Aorta (tissue), 5 donors: ENCODE measurements around the gene MYLK4. TPM values are rescaled to one million over a fixed set of nuclear protein-coding genes. Genes with fewer than 3 reads are reported as not detected.

Experiments
- ATAC-seq: fragments of 200-7000 bp; cut with Tn5 transposase; one replicate; pipeline ENCODE4 v1.9.1; 2022; ENCODE audit warnings: moderate library complexity; ENCODE audit not compliant: low FRiP score
- DNase-seq, 2 donors: peaks; one replicate each; pipeline ENCODE4 v3.0.0-alpha.2; 2020
- H3K27ac ChIP-seq, 2 donors: one replicate each; pipeline ENCODE4 v1.5.1; 2013; ENCODE audit warnings: low read length in 2 of 2, mild to moderate bottlenecking in 2 of 2, moderate library complexity in 2 of 2, control low read depth in 1 of 2, inconsistent platforms in 1 of 2, low read depth in 1 of 2
- H3K27me3 ChIP-seq, 2 donors: one replicate each; pipeline ENCODE4 v1.6.1; 2013; ENCODE audit warnings: control low read depth in 1 of 2, low read length in 1 of 2, mild to moderate bottlenecking in 1 of 2, moderate library complexity in 1 of 2; ENCODE audit not compliant: insufficient read depth in 2 of 2, control insufficient read depth in 1 of 2
- H3K36me3 ChIP-seq, 2 donors: one replicate each; pipeline ENCODE4 v1.6.1; 2013; ENCODE audit warnings: control low read depth in 1 of 2, low read length in 1 of 2, mild to moderate bottlenecking in 1 of 2; ENCODE audit not compliant: insufficient read depth in 2 of 2, control insufficient read depth in 1 of 2
- H3K4me1 ChIP-seq, 2 donors: one replicate each; pipeline ENCODE4 v1.6.1; 2013; ENCODE audit warnings: low read length in 2 of 2, control low read depth in 1 of 2, mild to moderate bottlenecking in 1 of 2, moderate library complexity in 1 of 2; ENCODE audit not compliant: insufficient read depth in 2 of 2, control insufficient read depth in 1 of 2
- H3K4me3 ChIP-seq, 2 donors: one replicate each; pipeline ENCODE4 v1.5.1; 2013; ENCODE audit warnings: low read length in 2 of 2, control low read depth in 1 of 2, mild to moderate bottlenecking in 1 of 2
- H3K9me3 ChIP-seq: one replicate; pipeline ENCODE4 v1.6.1; 2013; ENCODE audit warnings: mild to moderate bottlenecking, low read length; ENCODE audit not compliant: control insufficient read depth
- whole genome bisulfite sequencing, 2 donors: extraction: QIAGEN DNeasy Blood & Tissue Kit; methylation state at CpG; one replicate each; pipeline ENCODE4 v1.1.7; 2013; 5-methylcytosine and 5-hydroxymethylcytosine counted together
- intact Hi-C, 2 donors: fragments of 100-400 bp; cut with DNase I; formaldehyde crosslinking; loops; one replicate each; pipeline versions ENCODE4 v1.14.2 to v1.15.0; 2022
- polyA plus RNA-seq, 2 donors: library from polyadenylated mRNA; stranded (reverse); fragments of 200-250 nt; gene quantifications; one replicate each; pipeline ENCODE4 v1.2.3, GENCODE V29; 2013
- total RNA-seq, 2 donors: library from RNA; stranded (reverse); fragmentation: NEBNext Ultra II Directional; extraction: Animal tissue kit (Norgen Biotek cat#: 25700); gene quantifications; one replicate each; pipeline ENCODE4 v1.2.1, GENCODE V29; 2021
- donor health status: healthy with polysubstance abuse.
- donor health status: Bipolar disorder and iron deficiency.
- donor health status: DM: no; HTN: no; CAD: no.
- donor health status: DM: no; HTN: no; CAD: no.
- donor health status: DM: yes; HTN: yes; CAD: no.

The MYLK4 gene
- total and polyA plus RNA-seq, 4 donors: 0.38 to 2.5 (median 1.6) TPM

DNA sequence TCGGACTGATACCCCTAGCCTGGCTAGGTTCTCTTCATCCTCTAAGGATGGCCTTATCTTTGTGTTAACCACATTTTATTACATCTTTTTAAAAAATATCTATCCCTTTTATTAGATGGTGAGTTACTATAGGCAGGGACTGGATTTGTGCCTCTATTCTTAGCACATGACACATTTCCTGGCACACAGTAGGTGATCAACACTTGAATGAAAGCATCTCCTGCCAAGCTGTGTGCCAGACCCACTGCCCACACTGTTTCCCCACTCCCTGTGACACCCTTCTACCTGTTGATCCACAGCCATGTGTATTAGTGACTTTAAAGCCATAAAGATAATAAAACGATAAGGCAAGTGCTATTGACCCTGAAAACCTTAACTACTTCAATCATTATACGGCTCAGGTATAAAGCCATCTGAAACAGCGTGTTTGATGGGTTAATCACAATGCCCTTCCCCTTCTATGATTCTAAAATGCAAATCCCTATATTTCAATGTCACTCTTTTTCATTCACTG, 73.6 kb downstream of the MYLK4 start:
- intact Hi-C loops: no loop called here
- WGBS, 2 donors: 91 to 92% methylated on average over 4 of the region's 4 CpGs
- H3K4me1 ChIP-seq: no peaks in the 10 kb centered on the region
- ATAC-seq (no peak), DNase-seq (no peak)
- no peaks in the 10 kb centered on the region for H3K27me3 ChIP-seq
- no peaks in the 10 kb centered on the region for H3K9me3 ChIP-seq
- H3K27ac ChIP-seq: no peak overlapping the region
- H3K4me3 ChIP-seq: no peak overlapping the region
- no peaks in the 10 kb centered on the region for H3K36me3 ChIP-seq

DNA sequence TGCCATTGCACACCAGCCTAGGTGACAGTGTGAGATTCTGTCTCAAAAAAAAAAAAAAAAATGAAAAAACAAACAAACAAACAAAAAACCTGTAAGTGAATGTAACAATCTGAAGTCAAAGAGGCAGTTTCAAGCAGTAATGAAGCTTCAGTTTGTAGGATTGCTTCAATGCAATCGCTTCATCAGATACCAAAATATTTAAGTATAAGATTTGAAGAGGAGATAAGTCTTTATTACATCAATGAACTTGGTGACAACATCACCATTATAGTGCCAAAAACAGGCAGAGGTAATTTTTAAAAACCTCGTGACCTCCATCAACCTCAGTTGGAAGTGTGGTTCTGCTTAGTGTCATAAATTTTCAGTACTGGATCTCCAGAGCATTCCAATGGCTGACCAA, 74.7 kb downstream of the MYLK4 start:
- no peak overlapping the region for H3K27ac ChIP-seq
- H3K4me1 ChIP-seq: no peaks in the 10 kb centered on the region
- no peaks in the 10 kb centered on the region for H3K9me3 ChIP-seq
- no peaks in the 10 kb centered on the region for H3K27me3 ChIP-seq
- WGBS, 2 donors: 91 to 93% methylated on average over 2 of the region's 2 CpGs
- H3K4me3 ChIP-seq: no peak overlapping the region
- DNase-seq (no peak), ATAC-seq (no peak)
- intact Hi-C loops: no loop called here
- no peaks in the 10 kb centered on the region for H3K36me3 ChIP-seq

DNA sequence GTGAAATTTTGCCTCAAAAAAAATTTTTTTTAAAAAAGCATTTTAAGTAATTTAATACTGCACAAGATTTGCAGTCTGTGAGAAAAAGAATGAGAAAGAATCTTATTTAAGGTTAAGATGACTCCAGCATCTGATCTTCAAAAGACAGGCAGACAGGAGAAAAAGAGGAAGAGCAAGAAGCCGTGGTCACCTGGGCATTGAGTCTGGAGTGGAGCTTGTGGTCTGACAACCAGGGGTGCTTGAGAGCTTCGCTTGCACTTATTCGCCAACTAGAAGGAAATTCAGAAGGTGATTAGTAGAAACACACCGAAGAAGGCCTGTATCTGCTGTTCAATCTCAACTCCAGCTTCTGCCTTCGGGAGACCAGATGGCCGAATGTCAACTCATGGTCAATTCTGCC, 75.9 kb downstream of the MYLK4 start:
- intact Hi-C loops: no loop called here
- H3K4me1 ChIP-seq: no peaks in the 10 kb centered on the region
- H3K9me3 ChIP-seq: no peaks in the 10 kb centered on the region
- H3K27me3 ChIP-seq: no peaks in the 10 kb centered on the region
- no peak overlapping the region for H3K4me3 ChIP-seq
- no peak for DNase-seq
- H3K36me3 ChIP-seq: no peaks in the 10 kb centered on the region
- no peak for ATAC-seq
- no peak overlapping the region for H3K27ac ChIP-seq
- WGBS, 2 donors: 95 to 96% methylated on average over 6 of the region's 6 CpGs

DNA sequence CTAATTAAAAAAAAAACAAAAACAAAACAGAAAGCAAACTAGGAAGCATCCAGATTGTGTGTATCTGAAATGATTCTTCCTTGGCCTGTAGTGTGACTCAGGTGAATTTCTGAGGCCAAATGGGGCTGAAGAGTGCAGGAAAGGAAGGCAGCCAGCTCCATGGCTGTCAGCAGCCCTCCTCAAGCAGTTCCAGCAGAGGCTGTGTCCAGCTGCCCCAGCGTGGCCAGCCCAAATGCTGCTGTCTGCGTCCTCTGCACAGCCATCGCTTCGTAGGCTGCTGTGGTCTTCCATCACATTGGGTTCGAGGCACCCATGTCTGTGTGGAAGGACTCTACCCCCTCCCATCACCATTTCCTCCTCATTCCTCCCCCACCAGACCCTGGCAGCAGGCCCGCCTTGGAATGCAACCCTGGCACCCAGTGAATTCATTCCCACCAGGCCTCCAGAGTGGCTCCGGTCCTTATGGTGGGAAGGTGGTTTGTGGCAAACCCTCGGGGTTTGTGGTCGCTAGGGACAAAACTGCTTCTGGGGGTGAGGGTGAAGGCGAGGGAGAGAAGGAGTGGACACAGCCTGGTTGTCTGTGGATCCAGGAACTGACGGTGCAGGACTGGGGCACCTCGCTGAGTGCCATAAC, 81.5 kb downstream of the MYLK4 start:
- Histone ChIP-seq H3K4me1 (no peaks in the 10 kb centered on the region), H3K9me3 (no peaks in the 10 kb centered on the region), H3K27me3 (no peaks in the 10 kb centered on the region), H3K27ac (no peak overlapping the region), H3K4me3 (no peak overlapping the region), H3K36me3 (no peaks in the 10 kb centered on the region)
- intact Hi-C loops: no loop called here
- peak; percentile 41 for ATAC-seq
- DNase-seq: no peak
- WGBS, 2 donors: 27 to 29% methylated on average over 12 of the region's 12 CpGs

DNA sequence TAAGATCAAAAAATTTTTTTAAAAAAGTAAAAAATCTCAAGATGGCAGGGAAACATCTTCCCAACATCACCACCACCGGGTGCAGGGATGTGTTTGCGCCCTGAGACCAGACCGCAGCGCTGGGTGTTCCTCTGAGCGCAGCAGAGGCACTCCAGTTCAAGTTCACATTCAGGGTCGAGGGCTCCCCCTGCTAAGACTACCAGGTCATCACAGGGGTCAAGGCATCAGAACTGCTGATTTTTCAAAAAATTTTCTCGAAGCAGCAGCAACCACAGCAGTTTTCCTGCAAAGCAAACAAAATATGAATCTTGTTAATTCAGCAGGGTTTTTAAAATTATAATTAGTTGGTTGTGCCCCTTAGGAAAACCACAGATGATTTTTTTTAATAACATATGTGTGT, 83.1 kb downstream of the MYLK4 start:
- no peak for ATAC-seq
- Histone ChIP-seq H3K9me3 (no peaks in the 10 kb centered on the region), H3K27me3 (no peaks in the 10 kb centered on the region), H3K27ac (no peak overlapping the region), H3K4me1 (no peaks in the 10 kb centered on the region), H3K36me3 (no peaks in the 10 kb centered on the region), H3K4me3 (no peak overlapping the region)
- WGBS, 2 donors: 82 to 85% methylated on average over 7 of the region's 7 CpGs
- intact Hi-C loops: no loop called here
- no peak for DNase-seq

DNA sequence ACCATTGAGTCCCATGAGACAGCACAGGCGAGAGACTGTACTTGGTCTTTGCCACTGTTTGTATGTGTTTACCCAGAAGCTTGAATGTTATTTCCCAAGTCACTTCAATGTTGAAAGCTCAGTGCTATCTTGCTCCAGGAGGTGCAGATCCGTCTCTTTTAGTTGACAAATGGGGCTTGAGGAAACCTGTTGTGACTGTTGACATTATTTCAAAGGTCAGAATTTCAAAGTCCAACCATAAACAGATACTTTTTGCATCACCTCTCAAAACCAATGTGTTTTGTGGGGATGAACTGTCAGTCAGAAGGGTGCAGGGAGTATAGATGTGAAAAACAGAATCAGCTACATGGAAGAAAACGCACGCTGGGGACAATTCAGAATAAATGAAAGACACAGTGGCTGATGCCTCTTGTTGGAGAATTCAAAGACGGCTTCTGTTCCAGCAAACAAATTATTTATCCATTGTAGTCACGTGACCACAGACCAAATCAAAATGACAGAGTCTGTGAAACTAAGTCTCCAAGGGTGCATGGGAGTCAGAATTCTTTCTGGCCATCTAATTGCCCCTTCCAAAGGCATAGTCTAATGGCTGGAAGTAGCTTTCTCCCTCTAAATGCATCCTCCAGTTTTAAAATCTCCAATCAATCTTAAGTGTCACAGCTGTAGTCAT, 83.7 kb downstream of the MYLK4 start:
- no peaks in the 10 kb centered on the region for H3K4me1 ChIP-seq
- no peaks in the 10 kb centered on the region for H3K9me3 ChIP-seq
- WGBS, 2 donors: 95% methylated on average over 6 of the region's 6 CpGs
- DNase-seq (no peak), ATAC-seq (no peak)
- no peak overlapping the region for H3K27ac ChIP-seq
- intact Hi-C loops: no loop called here
- no peak overlapping the region for H3K4me3 ChIP-seq
- no peaks in the 10 kb centered on the region for H3K27me3 ChIP-seq
- H3K36me3 ChIP-seq: no peaks in the 10 kb centered on the region

DNA sequence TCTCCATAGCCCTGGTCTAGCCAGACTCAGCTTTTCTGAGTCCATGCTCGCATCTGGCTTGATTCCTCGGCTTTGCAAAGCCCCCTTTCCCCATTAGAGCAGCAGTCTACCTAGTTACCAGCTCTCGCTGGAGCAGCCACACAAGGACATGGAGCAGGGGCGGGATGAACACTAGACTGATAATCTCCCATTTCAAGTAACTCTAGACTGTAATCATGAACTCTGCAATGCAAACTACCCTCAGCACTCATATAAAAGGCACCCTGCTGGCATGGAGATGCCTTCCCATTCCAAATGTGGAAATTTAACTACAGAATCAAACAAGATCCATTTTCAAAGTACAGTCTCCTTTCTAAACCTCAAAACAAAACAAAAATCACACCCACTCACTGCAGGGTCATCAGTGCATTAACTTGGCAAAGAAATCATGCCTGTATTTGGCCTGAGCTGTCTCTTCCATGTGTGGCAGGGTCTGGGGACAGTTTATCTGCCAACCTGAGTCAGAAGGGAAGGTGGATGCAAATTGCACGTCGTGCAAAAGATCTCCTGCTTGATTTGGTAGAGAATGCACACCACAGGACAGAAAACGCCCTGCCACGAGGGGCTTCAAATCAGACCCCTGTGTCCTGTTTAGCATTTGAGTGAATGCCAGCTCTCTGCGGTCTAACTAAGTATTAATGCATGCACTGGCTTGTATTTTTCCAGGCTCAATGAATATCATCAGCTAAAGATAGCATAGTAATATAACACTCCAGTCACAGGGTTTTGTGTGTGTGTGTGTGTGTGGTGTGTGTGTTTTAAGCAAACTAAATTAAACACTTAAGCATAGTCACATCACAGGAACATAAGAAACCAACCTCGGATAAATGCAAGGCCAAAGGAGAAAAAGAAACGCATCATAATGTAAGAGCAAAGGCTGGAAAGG, 85.3 kb downstream of the MYLK4 start:
- Histone ChIP-seq H3K27ac (no peak overlapping the region), H3K27me3 (no peaks in the 10 kb centered on the region), H3K9me3 (no peaks in the 10 kb centered on the region), H3K4me3 (no peak overlapping the region), H3K4me1 (no peaks in the 10 kb centered on the region), H3K36me3 (no peaks in the 10 kb centered on the region)
- WGBS, 2 donors: 46 to 48% methylated on average over 11 of the region's 11 CpGs
- intact Hi-C loops: no loop called here
- ATAC-seq (no peak), DNase-seq (no peak)

DNA sequence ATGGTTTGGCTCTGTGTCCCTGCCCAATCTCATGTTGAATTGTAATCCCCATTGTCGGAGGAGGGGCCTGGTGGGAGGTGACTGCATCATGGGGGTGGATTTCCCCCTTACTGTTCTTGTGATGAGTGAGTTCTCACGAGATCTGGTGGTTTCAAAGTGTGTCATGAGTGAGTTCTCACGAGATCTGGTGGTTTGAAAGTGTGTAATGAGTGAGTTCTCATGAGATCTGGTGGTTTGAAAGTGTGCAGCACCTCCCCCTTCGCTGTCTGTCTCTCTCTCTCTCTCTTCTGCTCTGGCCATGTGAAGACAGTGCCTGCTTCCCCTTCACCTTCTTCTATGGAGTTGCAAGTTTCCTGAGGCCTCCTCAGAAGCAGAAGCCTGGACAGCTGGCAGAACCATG, 87.6 kb downstream of the MYLK4 start:
- Histone ChIP-seq H3K4me3 (no peak overlapping the region), H3K9me3 (no peaks in the 10 kb centered on the region), H3K27me3 (no peaks in the 10 kb centered on the region), H3K27ac (no peak overlapping the region), H3K4me1 (no peaks in the 10 kb centered on the region), H3K36me3 (no peaks in the 10 kb centered on the region)
- ATAC-seq: no peak
- DNase-seq: no peak
- intact Hi-C loops: loop anchor here in 1 of 2 donors (1.0 kb wide), 1 partner anchor 17 kb away; no protein-coding TSS in a partner anchor
- WGBS, 2 donors: 88 to 92% methylated on average over 4 of the region's 4 CpGs
